ENCODE data around the gene PRICKLE1. TPM values are rescaled to one million over a fixed set of nuclear protein-coding genes. Genes with fewer than 3 reads are reported as not detected.

The PRICKLE1 gene
- total and polyA plus RNA-seq, 9 of the 15 experiments (the other 6 are each of a cell fraction or from before 2014, with no cell fraction given): 0.22 to 0.85 (median 0.31) TPM

DNA sequence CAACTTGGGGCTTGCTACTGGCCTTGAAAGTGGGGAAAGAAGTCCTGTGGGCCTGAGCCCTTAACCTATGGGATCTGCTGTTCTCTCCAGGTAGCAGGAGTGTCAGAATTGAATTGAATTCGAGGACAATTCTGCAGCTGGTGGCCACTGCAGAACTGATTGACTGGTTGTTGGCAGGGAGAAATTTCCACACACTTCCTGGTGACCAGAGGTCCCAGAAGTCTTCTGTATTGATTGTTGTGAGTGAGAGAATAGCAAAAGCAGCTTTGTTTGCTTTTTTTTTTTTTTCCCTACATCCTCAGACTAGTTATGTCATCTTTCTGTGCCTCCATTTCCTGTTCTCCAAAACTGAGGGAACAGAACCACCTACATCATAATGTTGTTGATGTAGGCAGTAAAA lies 64.1 kb downstream of the PRICKLE1 start:
- Histone ChIP-seq H3K4me3 (no peak overlapping the region), H3K27ac (ENCODE audit: extremely low read depth, low read depth, low read length) (no peak overlapping the region), H3K4me2 (ENCODE audit: insufficient read depth, low read length) (no peak overlapping the region), H3K9me3 (replicated peaks; ENCODE audit: control insufficient read depth, insufficient read depth, low read depth, low read length) (no peaks in the 10 kb centered on the region), H3K4me1 (replicated peaks in 1 of 2; ENCODE audit: control insufficient read depth in 2 of 2, insufficient read depth in 2 of 2, low read length in 2 of 2) (no peaks in the 10 kb centered on the region; a peak in 1 of 5 replicates), H4K20me1 (replicated peaks; ENCODE audit: control insufficient read depth, insufficient read depth, low read length) (no peaks in the 10 kb centered on the region), H3K79me2 (ENCODE audit: control insufficient read depth, insufficient read depth, low read length) (no peaks in the 10 kb centered on the region; the same call in 2 of the 3 replicates), H3K36me3 (ENCODE audit: control insufficient read depth, insufficient read depth, low read length) (no peaks in the 10 kb centered on the region), H2AFZ (ENCODE audit: low read depth, low read length) (no peak overlapping the region), H3K27me3 (ENCODE audit: control insufficient read depth in 2 of 2, insufficient read depth in 2 of 2, low read length in 2 of 2) (peaks cover 0 to 2% of the 10 kb centered on the region in 2 experiments; a peak in 2 of 5 replicates), H3K9me1 (ENCODE audit: control insufficient read depth, insufficient read depth, low read length) (no peaks in the 10 kb centered on the region), H3K9ac (ENCODE audit: insufficient read depth in 1 of 2, low read depth in 2 of 2, low read length in 2 of 2) (no peak overlapping the region)
- ATAC-seq (no peak), DNase-seq (ENCODE audit: extremely low read depth in 1 of 4, low spot score in 3 of 4) (no peak), FAIRE-seq (no peak)
- 0% methylated on average over 1 of the region's 1 CpG for WGBS (ENCODE audit: insufficient coverage, low coverage, missing lambda C conversion rate)
- BruUV-seq (replicated peaks): no TSS peak
- in situ Hi-C loops (cut with MboI): no loop called here
- intact Hi-C loops (cut with micrococcal nuclease): no loop called here
- CTCF ChIA-PET (ENCODE audit: low intra/inter-chr PET ratio): no interaction called here
- no peak for TF ChIP-seq GTF2F1 (IDR thresholded peaks at IDR 0.05; ENCODE audit: low read depth, low read length)
- TF ChIP-seq DMBX1 (CRISPR knock-in tag; IDR thresholded peaks at IDR 0.05; ENCODE audit: borderline replicate concordance): no peak
- POLR2A ChIA-PET: no interaction called here

- no peak for DNase-seq (ENCODE audit: extremely low read depth in 1 of 4, low spot score in 3 of 4)
- CTCF ChIA-PET (ENCODE audit: low intra/inter-chr PET ratio): no interaction called here
- WGBS (ENCODE audit: insufficient coverage, low coverage, missing lambda C conversion rate): 1% methylated on average over 5 of the region's 5 CpGs
- peaks cover 0 to 2% of the 10 kb centered on the region in 2 experiments; a peak in 2 of 5 replicates for H3K27me3 ChIP-seq (ENCODE audit: control insufficient read depth in 2 of 2, insufficient read depth in 2 of 2, low read length in 2 of 2)
- no peak overlapping the region for H3K9ac ChIP-seq (ENCODE audit: insufficient read depth in 1 of 2, low read depth in 2 of 2, low read length in 2 of 2)
- H3K36me3 ChIP-seq (ENCODE audit: control insufficient read depth, insufficient read depth, low read length): no peaks in the 10 kb centered on the region
- FAIRE-seq: no peak
- H3K4me2 ChIP-seq (ENCODE audit: insufficient read depth, low read length): no peak overlapping the region
- no peak overlapping the region for H3K4me3 ChIP-seq
- no peaks in the 10 kb centered on the region; a peak in 1 of 5 replicates for H3K4me1 ChIP-seq (replicated peaks in 1 of 2; ENCODE audit: control insufficient read depth in 2 of 2, insufficient read depth in 2 of 2, low read length in 2 of 2)
- intact Hi-C loops (cut with micrococcal nuclease) (no loop called here), in situ Hi-C loops (cut with MboI) (no loop called here)
- H3K27ac ChIP-seq (ENCODE audit: extremely low read depth, low read depth, low read length): no peak overlapping the region
- no peak overlapping the region for H2AFZ ChIP-seq (ENCODE audit: low read depth, low read length)
- BruUV-seq (replicated peaks): no TSS peak
- H3K9me3 ChIP-seq (replicated peaks; ENCODE audit: control insufficient read depth, insufficient read depth, low read depth, low read length): no peaks in the 10 kb centered on the region
- POLR2A ChIA-PET: interaction anchor here (0.6 to 1.3 kb wide), 3 partner anchors 12 to 28 kb away, joined by 3 read pairs; no protein-coding TSS in a partner anchor
- TF ChIP-seq ZNF57 (CRISPR knock-in tag; IDR thresholded peaks at IDR 0.05): no peak
- no peak for TF ChIP-seq ZNF324 (CRISPR knock-in tag; IDR thresholded peaks at IDR 0.05)
- no peak for TF ChIP-seq TRIM24 (IDR thresholded peaks at IDR 0.05)
- no peak for TF ChIP-seq NCOA1 (IDR thresholded peaks at IDR 0.05; ENCODE audit: low read depth)
- TF ChIP-seq BHLHE40 (IDR thresholded peaks at IDR 0.05; ENCODE audit: low read length): no peak
- no peak for TF ChIP-seq RCOR1 (IDR thresholded peaks at IDR 0.05; ENCODE audit: borderline replicate concordance in 1 of 2, low read depth in 2 of 2, low read length in 2 of 2)
- TF ChIP-seq SRF (CRISPR knock-in tag; IDR thresholded peaks at IDR 0.05): no peak
- no peaks in the 10 kb centered on the region; the same call in 2 of the 3 replicates for H3K79me2 ChIP-seq (ENCODE audit: control insufficient read depth, insufficient read depth, low read length)
- no peaks in the 10 kb centered on the region for H4K20me1 ChIP-seq (replicated peaks; ENCODE audit: control insufficient read depth, insufficient read depth, low read length)
- H3K9me1 ChIP-seq (ENCODE audit: control insufficient read depth, insufficient read depth, low read length): no peaks in the 10 kb centered on the region
- no peak for ATAC-seq
These were observed 64.8 kb downstream of the PRICKLE1 start for GRCh38 chr12:42524716-42525115.
